Kidney tubule cell (primary cell): ENCODE data around the gene IL17RE.

Experiments
- DNase-seq: peaks from one replicate; pipeline ENCODE4 v3.0.0-alpha.2; 2018; ENCODE audit warnings: low spot score

Gene IL17RE

GRCh38 chr3:9951962-9952805 lies 49.5 kb downstream of the IL17RE start, which contains the start of gene PRRT3:
Gene PRRT3, minus strand, starts transcription at chr3:9952408. Its CDS starts 2,293 bp downstream, at chr3:9950115.
- DNase-seq, result peak; percentile 43

DNA sequence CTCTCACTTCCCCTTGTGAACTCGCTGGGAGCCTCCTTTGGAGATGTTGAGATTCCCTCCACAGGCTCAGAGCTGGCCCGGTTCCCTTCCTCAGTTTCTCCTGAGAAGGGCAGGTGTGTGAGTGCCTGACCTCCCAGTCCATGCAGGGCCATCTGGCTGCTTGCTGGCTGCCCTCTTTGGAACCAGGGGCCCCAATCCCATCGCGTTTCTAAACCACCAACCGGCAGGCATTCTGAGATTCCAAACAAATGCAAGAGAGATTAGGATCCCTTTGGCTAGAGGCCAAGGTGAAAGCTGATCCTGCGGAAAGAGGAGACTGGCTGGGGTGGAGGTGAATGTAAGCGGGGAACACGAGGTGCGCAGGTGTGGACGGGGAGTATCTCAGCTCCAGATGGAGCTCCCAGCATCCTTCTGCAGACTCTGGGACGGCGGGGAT lies 52.4 kb downstream of the IL17RE start:
- DNase-seq, result no peak

DNA sequence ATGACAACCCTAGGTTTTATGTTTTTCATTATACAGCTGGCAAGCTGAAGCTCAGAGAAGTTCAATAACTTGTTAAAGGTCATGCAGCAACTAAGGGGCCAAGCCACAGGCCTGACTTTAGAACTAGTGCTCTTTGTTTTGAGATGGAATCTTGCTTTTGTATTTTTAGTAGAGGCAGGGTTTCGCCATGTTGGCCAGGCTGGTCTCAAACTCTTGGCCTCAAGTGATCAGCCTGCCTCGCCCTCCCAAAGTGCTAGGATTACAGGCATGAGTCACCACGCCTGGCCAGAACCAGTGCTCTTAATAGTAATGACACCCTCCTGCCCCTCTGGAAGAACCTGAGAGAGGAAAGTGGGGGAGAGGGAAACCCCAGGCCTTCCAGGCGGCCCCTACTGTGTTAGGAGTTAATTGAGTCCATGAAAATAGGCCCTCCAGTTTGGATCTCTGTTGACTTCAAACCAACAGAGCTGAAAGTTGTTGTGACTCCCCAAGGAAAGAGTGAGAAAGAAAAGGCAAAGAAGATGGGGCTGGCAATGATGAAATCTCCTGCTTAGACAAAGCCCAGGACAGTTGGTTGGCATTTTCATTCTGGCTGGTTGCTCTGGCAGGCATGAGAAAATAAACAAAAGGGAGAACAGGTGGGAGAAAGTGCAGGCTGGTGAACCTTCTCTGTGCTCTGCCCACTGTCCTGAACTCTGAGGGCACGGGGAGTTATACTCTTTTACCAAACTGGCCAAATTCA lies 53.1 kb downstream of the IL17RE start:
- DNase-seq, result no peak

- no peak for DNase-seq
Measured at GRCh38 chr3:9957214-9957613, 54.6 kb downstream of the IL17RE start.

- DNase-seq, result no peak
Measured at GRCh38 chr3:9965200-9965875, 62.7 kb downstream of the IL17RE start.
